GM19351 (cell line): ENCODE data around the gene ZCCHC24.

ENCODE experiments used
- ATAC-seq: cut with Tn5 transposase; IDR thresholded peaks from one replicate; pipeline ENCODE4 v1.9.1; 2021; ENCODE audit warnings: mild to moderate bottlenecking, moderate library complexity; ENCODE audit not compliant: unreplicated experiment

The ZCCHC24 gene

DNA sequence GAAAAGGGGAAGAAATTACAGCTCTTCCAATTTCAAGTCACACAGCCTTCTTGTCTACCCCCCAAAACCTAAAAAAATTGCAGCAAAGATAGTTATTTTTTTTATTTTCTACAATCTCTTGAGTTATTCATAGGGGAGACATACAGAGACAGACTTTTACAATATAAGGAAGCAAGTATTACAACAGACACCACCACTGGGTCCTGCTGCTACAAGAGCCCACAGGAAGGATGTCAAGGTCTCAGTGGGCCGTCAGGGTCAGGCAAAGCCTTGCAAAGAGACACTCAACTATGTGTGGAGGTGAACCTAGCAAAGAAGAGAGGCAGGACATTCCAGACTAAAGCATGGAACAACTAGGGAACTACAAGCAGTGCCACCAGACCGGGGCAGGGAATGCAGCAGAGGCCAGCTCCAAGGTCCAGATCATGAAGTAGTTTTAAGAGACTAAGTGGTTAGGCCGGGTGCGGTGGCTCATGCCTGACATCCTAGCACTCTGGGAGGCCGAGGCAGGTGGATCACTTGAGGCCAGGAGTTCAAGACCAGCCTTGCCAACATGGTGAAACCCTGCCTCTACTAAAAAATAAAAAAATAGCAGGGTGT lies 28.2 kb upstream of the ZCCHC24 start:
- ATAC-seq = no peak

DNA sequence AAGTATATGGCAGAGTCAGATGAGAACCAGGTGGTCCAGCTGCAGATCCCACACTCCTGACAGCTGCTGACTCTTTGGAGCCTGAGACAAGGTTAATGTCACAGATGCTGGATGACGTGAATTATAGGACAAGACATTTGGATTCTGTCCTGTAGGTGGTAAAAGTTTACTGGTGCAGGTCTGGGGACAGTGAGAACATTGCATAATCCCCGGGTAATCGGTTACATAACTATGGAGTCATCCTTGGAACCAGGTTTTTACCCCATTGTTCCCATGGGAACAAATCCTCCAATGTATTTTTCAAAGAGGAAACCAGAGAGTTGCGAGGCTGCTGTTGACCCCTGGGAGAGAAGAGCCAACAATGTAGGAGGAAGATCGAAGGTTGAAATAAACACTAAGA lies 27.5 kb upstream of the ZCCHC24 start:
- ATAC-seq = no peak

DNA sequence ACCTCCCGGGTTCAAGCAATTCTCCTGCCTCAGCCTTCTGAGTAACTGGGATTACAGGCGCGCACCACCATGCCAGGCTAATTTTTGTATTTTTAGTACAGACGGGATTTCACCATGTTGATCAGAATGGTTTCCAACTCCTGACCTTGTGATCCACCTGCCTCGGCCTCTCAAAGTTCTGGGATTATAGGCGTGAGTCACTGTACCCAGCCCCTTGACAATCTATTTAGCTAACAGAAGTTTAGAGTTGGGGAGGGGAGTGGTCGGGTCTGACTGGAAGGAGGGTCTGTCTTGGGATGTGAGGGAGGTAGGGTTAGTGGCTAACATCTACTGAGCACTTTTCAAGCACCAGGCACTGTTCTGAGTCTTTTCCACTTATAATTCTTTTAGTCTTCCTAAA lies 27.0 kb upstream of the ZCCHC24 start:
- no peak for ATAC-seq

DNA sequence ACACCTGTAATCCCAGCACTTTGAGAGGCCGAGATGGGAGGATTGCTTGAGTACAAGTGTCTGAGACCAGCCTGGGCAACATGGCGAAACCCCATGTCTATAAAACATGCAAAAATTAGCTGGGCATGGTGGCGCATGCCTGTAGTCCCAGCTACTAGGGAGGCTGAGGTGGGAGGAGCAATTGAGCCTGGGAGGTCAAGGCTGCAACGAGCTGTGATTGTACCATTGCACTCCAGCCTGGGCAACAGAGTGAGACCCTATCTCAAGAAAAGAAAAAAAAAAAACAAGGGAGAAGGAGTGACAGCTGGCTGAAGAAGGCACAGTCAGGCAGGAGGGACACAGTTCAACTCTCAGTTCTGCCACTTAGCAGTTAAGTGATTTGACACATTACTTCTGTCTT lies 26.4 kb upstream of the ZCCHC24 start:
- no peak for ATAC-seq

DNA sequence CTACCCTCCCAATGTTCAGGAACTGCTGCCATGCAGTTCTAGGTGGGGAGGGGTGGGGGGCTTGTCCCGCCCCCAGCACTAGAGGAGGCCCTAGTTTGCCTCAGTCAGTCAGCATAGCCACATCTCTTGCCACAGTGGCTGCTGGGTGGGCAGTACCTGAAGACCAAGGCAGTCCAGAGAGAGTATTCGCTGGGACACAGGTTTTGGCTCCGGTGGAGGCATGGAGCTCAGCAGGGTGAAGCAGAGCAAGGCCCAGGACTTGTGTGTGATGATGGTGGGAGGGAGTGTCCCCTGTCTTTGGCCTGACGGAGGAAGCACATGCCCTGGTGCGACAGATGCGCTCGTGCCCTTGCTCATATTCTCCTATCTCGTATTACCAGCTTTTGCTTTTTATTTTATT lies 24.7 kb upstream of the ZCCHC24 start:
- ATAC-seq = no peak

DNA sequence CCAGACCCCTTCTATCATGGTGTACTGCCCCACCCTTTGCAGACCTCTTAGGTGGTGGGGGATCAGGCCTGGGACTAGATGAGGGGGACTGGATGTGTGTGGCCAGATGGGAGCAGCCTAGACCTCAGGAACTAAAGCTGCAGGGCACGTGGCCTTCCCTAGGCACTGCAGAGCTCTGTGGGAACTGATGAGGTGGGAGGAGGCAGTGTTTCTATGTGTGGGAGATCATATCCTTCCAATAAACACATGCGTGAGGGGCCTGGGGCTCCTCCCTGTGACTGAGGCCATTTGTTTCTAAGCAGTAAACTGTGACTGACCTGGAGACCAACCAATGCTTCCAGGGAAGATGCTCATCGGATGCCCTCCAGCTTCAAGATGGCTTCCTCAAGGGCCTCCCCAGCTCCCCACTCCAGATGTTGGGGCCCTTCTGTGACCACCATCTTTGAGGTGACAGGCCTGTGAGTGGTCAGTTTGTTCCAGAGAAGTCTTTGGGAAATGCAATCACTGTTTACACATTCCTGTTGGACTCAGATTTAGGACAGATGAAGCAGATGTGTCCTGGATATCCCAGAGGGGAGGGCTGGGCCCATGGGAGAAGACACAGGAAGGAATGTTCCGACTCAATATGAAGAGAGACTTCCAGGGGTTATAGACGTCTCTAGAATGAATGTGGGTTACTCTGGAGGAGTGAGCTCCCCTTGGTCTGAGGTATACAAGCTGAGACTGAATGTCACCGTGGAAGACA lies 23.6 kb upstream of the ZCCHC24 start:
- ATAC-seq = no peak

DNA sequence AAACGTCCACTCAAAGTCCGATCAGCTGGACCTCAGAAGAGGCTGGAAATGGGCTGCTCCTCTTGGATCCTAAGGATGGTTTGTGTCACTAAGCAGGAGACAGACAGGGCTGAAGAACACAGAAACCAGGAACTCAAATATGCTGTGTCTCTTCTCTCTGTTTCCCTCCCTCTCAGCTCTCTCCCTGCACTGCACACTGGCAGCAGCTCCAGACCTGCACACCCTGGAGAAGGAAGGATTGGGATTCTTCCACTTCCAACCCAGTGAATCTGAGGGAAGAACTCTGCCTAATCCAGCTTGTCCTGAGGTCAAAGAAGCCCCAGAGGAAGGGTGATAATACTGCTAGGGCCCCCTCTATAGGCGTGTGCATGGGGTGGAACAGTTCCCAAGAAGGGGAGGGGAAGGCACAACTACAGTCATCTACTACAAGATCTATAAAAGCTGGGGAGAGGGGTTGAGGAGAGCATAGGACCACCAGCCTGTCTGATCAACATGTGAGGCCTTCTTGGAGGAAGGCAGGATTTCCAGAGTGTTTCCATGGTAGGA lies 22.7 kb upstream of the ZCCHC24 start:
- no peak for ATAC-seq

DNA sequence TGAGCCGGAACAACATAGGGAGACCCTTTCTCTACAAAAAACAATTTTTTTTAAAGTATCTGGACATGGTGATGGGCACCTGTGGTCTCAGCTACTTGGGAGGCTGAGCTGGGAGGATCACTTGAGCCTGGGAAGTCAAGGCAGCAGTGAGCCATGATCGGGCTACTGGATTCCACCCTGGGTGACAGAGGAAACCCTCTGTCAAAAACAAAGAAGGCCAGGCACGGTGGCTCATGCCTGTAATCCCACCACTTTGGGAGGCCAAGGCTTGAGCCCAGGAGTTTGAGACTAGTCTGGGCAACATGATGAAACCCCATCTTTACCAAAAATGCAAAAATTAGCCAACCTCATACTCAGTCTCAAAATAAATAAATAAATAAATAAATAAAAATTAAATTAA lies 19.9 kb upstream of the ZCCHC24 start:
- no peak for ATAC-seq

DNA sequence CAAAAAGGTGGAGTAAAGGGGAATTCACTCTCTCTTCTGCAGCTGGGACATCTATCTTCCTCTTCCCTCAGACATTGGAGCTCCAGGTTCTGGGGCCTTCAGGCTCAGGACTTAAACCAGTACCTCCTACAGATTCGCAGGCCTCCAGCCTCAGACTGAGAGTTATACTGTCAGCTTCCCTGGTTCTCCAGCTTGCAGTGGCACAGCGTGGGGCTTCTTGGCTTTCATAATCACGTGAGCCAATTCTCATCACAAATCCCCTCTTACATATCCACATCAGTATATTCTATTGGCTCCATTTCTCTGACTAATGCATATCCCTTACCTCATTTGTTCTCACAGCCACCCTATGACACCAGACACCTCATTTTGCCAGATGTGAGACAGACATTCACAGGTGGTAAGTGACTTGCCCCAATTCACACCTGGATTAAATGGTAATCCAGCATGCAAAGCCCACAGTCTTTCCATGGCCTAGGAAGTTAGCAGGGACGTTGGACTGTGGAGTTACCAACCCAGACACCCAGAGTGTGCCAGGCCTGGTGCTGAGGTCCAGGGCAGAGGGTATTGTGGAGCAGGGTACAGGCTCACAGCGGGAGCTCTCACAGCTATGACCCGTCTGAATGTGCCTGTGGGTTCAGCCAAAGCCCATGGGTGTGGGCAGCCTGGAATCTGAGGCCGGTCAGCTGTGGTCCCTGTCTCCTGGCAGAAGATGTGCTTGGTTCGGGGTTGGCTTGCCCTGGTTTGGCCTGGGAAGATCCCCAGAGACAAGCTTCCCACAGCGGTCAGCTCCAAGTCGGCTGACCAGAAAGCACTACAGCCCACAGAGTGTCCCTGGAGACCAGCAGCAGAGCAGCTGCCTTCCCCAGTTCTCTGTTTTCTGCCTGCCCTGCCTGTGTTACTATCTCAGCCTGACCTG lies 18.4 kb upstream of the ZCCHC24 start:
- ATAC-seq = no peak

DNA sequence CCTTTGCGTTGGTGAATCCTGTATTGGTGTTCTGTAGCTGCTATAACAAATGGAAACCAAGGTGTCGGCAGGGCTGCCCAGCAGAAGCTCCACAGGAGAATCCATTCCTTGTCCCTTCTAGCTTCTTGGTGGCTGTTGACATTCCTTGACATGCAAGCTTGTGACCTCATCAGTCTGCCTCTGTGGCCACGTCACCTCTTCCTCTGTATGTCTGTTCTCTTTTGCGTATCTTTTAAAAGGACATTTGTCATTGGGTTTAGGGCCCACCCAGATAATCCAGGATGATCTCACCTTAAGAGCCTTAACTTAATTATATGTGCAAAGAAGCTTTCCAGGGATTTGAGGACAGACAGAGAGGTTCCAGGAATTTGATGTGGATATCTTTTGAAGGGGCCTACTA lies 15.3 kb upstream of the ZCCHC24 start:
- ATAC-seq = no peak

DNA sequence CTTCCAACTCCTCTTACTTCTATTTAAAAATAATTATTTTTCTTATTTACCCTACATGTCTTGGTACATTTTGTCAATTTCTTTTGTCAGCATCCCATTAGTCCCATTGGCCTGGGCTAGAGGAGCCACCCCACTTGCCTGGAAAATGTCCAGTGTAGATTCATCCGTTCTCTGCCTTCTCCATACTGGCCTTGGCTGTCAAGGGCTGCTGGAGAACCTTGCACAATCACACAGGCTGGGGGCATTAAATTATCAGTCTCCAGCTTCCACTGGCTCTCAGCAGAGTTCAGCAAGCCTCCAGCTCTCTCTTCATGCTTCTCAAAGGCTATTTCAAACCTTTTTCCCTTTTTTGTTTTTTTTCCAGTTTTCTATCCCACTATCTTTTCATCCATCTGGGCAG lies 13.8 kb upstream of the ZCCHC24 start:
- no peak for ATAC-seq

DNA sequence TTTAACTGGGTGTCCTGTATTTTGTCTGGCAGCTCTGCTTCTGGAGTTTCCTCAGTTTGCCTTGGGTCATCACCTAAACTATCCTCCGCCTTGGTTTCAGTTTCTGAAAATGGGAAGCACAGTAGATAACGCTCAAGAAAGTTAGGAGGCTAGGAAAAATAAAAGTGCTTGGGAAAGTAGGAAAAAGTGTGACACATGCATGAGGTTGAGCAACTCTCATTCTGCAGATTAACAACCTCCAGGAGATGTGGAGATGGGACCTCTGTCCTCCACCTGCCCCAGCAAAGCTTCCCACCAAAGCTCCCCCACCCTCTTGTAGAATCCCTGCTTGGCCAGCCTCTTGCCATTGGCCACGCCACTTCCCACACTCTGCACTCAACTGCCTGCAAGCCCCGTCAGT lies 13.1 kb upstream of the ZCCHC24 start:
- no peak for ATAC-seq

DNA sequence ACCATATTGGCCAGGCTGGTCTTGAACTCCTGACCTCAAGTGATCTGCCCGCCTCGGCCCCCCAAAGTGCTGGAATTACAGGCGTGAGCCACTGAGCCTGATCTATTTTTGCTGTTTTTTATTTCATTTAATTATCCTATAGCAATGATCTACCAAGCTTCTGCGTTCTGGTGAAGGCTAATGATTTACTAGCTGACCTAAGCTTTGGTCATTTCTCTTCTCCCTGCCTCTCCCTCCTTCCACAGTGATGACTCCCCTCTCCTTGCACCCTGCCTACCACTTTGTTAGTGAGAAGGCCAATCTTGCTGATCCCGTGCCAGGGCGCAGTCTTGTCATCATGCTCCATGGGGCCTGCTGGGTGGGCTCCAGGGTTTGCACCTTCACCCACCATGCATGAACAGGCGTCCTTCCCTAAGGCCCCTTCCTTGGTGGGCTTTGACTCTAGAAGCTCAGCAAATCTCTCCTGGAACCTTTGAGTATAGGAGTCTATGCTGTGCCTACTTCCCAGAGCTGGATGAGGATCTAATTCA lies 11.9 kb upstream of the ZCCHC24 start:
- no peak for ATAC-seq

DNA sequence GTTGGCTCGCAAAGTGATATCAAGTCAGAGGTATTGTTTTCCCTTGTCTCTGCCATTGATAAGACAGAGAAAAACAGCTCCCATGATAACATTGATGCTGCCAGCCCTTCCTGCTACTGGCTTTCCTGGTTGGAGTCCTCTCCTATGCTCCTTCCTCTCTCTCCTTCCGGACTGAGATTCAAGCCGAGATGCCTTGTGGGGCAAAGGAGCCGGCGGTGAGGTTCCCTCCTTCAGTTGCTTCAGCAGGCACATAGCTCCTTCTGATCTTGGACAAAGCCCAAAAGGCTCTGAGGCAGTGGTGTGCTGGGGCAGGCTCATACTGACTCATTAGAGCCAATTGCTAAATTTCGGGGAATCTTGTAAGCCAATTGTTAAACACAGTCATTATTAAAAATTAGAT lies 8.8 kb upstream of the ZCCHC24 start:
- no peak for ATAC-seq

DNA sequence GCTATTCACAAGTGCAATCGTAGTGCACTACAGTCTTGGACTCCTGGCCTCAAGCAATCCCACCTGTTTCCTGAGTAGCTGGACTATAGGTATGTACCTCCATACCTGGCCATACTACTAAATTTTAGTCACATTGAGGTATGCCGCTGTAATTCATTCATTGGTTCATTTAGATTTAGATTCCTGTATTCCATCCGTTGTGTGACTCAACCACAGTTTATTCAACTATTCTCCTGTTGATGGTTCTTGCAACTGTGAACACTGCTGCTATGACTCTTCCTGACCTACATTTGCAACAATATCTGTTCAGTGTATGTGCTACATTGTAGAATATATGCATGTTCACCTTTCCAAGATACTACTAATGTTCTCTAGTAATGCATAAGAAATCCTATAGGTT lies 8.0 kb upstream of the ZCCHC24 start:
- ATAC-seq = no peak

DNA sequence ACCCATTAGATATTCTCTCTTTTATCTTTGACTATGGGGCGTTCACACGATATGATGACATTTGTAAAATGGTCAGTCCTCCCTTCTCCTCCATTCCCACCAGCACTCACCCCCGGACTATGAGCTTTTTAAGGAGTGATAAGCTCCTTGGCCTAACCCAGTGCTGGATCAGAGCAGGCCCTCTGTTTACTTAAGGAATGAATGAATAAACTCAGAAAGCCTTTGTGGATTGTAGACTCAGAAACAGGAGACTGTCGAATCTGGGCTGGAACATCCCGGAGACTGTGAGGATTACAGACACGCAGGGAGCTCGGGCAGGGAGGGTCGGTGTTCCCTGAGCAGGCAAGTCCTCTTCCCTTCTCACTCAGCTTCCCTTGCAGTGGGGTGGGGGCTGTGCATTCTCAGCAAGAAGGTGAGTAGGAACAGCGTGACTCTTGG lies 6.8 kb upstream of the ZCCHC24 start:
- no peak for ATAC-seq

DNA sequence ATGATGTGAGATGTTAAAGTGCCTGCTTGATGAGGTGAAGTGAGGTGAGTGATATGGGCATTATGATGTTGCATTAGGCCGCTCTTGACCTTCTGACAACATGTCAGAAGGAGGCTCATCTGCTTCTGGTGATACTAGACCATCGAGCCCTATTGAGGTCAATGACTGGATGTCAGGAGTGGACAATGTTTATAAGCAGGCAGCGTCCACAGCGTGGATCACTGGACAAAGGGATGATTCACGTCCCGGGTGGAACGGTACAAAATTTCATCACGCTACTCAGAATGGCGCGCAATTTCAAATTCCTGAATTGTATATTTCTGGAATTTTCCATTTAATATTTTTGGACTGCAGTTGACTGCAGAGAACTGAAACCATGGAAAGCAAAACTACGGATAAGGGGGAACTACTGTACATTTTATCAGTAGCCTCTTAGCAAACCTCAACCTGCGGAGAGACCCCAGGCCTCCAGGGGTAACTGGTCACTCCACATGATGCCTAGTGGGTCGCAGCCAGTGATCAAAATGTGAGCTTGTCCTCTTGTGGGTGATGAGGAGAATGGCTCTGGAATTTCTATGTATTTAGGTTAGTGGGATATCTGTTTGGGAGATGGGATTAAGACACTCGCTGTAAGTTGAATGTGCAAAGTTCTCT lies 5.7 kb upstream of the ZCCHC24 start:
- no peak for ATAC-seq

DNA sequence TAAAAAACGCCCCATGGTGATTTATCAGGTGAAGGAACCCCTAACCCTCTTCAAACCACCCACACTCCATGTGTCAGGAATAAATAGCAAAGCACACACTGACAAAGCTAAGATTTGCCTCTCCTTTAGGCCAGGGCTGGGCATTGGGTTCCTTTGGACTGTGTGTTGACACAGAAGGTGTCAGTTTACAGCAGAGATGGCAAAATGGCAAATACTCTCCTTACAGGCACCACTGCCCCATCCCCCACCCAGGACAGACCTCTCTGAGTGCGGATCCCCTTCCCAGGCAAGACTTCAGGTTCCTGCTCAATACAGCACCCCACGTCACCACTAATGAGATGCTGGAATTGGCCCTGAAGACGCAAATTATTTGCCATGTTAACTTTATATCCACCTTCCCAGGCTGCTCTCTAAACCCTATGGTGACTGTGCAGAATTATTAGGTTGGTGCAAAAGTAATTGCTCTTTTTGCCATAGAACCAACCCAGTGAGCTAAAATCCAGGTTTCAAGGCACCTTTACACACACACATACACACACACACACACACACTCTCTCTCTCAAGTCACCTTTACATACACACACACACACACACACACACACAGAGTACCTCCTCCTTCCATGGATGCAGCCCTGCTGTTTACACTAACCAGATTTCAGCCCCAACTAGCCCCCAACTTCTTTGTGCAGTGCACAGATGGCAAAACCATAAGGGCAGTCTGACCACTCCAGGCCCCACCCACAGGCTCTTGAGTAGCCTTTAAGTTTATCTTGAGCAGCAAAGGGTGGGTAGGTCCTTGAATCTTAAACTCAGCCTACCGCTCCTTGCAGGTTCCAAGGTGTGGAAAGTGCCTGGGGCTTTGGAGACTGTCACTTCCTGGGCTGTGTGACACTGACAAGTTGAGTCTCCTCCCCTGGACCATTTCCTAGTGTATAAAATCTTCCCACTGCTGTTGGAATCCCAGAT lies 4.0 kb upstream of the ZCCHC24 start:
- no peak for ATAC-seq

DNA sequence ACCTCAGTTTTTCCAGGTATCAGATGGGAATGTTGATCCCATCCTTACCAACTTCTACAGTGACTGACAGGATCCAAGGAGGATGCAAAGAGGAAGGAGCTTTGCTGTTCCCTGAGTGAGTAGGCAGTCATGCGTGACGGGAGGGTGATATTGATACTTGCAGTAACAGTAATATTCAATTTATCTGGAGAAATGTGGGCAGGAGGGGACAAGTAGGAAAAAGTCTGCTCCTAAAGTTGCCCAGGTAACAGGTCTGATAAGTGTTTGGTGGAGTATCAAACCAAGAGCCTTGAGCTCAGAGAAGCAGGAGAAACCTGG lies 3.3 kb upstream of the ZCCHC24 start:
- no peak for ATAC-seq
